HK-2 (cell line): Measurements from ENCODE around the gene PACSIN1.
"Not testable (repeated sequence)": the region's sequence is repeated elsewhere in the genome, so short reads cannot be mapped to it uniquely, and the experiment has no call there.

Source experiments
- DNase-seq: peaks from one replicate; pipeline ENCODE4 v3.0.0-alpha.2; 2018; ENCODE audit not compliant: unreplicated experiment

PACSIN1 gene

DNA sequence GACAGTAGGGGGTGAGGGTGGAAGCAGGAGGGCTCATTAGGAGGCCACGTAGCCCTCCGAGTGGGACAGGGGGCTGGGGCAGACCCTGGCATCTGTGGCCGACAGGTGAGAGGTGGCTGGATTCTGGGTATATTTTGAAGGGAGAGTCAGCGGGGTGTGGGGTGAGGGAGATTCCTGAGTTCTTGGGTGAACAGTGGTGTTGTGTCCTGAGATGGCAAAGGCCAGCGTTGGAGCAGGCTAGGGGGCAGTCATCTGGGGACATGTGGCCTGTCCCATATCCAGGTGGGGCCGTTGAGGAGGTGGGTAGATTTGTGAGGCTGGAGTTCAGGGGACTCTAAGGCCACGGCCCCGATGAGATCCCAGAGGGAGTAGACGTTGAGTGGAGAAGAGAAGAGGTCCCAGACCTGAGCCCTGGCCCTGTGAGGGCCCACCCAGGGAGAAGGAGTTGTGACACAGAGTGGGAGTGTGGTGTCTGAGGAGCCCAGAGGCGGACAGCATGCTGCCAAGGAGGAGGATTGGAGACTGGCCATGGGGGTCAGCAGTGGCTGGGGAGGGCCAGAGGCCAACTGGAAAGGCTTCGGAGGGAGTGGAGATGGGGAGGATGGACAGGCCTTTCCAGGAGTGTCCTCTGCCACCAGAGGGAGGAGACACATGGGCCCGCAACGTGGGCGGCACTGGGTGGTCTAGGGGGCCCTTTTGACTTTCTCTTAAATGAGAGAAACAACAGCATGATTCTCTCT is 19.6 kb downstream of the PACSIN1 start:
- no peak for DNase-seq

DNA sequence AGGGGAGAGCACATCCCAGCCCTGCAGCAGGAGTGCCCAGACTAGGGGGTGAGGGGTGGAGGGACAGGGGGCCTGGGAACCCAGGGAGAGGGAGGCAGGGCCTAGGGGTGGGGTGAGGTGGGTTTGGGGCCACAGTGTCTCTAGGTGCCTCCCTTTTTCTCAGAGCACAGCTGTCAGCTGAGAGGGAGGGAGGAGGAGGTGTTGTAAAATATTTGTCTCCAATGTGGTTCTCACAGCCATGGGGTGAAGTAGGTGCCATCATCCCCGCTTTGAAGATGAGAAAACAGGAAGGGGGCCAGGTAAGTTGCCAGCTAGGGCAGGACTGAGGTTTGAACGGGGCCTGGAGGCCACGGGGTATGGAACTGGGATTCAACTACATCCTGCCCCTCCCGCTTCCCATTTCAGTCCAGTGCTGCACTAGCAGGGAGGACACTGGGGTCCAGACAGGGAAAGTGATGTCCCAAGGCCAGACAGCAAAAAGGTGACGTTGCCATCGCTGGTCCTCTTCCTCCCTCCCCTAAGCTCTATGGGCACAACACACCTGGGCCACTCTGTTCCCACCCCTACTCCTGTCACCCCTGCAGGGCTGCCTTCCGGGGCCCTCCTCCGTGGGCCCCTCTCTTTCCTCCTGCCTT is 20.3 kb downstream of the PACSIN1 start:
- DNase-seq = no peak

DNA sequence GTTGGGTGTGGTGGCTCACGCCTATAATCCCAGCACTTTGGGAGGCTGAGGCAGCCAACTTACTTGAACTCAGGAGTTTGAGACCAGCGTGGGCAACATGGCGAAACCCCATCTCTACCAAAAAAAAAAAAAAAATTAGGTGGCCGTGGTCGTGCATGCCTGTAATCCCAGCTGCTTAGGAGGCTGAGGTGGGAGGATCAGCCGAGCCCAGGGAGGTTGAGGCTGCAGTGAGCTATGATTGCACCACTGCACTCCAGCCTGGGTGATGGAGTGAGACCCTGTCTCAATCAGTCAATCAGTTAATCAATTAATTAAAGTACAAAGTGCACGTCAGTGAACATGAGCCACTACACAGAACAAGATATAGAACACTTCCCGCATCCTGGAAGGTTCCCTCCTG is 21.0 kb downstream of the PACSIN1 start:
- DNase-seq = not testable (repeated sequence)

DNA sequence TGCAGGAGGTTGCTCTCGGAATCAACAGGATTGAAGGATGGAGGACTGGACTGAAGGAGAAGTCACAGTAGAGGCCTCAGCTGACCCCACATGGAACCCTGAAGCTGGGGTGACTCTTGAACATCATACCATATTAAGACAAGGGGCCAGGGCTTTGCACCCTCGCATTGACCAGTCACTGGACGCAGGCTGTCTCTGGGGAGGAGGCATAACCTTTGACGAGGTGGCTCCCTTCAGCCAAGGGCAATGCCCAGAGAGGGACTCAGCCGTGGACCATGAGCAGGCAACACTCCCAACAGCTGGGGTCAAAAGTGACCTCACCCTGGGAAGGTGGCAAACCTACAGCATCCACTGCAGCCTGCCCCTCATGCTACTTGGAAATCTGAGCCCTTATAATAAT is 21.7 kb downstream of the PACSIN1 start:
- DNase-seq = no peak

DNA sequence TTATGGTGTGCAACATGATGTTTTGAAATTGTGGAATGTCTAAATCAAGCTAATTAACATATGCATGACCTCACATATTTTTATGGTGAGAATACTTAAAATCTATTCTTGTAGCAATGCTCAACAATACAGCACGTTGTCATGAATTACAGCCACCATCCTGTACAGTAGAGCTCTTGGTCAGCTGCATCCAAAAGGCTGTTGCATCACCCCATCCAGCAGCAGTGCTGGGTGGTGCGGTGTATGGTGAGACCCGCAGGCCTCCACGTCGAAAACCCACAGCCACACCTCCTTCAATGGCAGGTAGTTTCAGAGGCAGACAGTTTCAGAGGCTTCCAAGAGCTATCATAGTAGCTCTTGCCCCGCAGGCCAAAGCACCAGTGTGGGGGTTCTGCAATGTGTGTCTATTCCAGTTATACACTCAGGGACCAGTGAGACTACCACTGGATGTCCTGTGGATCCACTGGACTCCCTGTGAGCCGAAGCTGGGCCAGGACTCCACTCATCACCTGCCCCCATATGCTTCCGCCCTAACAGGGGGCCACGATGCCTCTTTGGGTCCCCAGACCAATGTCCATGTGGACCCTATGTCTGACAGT is 23.4 kb downstream of the PACSIN1 start:
- DNase-seq = no peak

DNA sequence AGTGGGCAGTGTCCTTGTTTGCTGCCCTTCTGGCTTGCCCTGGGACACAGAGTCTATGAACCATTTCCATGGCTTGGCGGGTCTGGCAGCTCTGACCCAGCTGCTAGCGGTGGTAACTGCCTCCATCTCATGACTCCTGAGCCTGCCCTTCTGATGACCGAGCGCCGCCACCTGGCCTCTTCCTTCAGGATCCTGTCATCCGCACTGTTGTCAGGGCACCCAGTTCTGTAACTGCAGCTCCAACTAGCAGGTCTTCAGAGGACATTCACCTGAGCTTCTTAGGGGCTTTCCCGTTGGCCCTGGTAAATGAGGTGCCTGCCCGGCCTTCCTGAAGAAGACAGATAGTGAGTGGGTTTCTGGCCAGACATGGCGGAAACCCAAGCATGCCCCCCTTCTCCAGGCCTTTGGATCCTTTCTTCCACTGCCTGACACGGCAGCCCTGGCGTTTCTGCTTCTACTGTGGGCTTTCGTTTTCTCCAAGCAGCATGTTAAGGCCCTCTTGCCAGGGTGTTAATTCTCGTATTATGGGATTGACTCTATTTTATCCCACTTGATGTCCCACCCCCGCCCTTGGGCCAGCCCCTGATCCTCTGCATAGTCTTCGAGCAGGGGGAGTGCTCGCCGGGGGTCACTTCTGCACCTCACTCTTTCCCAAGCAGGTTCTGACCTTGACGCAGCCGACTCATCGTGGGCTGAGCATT is 24.7 kb downstream of the PACSIN1 start:
- no peak for DNase-seq

DNA sequence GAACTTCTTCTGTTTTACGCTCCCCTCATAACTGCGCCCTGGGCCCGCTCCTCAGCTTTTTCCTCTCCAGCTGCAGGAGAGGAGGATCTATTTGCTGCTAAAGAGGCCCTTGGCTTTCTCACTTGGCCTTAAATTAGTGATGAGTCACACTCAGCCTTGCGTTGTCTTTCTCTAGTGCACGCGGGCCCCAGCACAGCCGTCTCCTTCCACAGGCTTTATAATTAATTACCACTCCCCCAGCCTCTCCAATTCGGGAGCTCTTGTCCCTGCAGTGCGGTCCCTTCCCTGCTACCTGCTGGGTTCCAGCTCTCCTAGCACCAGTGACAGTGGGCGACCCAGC is 25.2 kb downstream of the PACSIN1 start:
- no peak for DNase-seq

DNA sequence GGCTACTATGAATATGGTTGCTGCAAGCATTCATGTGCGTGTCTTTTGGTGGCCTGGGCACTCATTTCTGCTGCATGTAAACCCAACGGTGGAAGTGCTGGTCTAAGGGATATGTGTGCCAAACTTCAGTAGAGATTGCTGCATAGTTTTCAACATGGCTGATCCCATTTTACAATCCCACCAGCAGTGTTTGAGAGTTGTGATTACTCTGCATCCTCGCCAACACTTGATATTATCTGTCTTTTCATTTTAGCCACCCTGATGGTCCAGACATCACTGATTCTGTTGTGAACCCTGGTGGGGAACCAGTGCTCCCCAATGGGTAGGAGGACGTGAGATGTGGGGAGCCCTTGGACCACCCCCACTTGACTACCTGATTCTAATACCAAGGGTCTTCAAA is 27.5 kb downstream of the PACSIN1 start:
- no peak for DNase-seq

DNA sequence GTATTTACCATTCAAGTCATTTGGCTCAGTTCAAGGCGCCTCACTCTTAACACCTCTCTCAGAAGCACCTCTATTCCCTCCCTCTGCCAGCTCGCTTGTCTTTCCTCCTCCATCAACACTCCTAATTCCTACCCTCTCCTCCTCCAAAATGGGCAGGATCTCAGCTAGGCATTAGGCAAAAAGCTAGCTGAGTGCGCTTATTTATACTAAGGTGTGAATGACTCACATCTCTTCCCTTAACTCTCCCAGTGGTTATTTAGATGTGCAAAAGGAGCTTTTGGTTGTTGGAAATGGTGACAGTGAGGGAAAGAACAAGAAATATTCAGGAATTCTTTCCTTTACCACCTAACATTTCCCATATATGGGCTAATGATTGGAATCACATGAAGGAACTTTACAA is 29.1 kb downstream of the PACSIN1 start:
- no peak for DNase-seq

DNA sequence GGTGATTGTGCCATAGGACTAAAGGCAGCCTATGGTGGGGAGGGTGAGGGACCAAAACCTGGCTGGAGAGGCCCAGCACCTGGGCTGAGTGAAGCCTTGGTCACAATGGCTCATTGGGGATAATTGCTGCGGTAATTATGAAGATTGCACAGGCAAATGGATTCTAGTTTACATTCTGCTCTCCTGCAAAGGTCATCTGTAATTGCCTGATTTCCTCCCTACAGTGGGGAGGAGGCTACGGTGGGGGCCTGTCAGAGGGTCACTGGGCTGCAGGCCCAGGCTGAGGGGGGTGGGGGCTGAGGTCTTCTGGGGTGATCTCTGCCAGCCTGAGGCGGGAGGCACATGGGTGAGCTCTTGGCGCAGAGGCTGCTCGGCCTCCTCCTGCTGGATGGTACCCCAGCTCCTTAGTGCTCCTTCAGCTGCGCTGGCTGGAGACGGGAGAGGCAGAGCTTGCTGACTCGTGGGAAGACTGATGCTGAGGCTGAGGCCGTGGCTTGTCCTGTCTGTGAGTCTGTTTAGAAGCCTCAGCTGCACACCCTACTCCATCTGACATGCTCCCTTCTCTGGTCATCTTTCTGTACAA is 30.3 kb downstream of the PACSIN1 start:
- no peak for DNase-seq

DNA sequence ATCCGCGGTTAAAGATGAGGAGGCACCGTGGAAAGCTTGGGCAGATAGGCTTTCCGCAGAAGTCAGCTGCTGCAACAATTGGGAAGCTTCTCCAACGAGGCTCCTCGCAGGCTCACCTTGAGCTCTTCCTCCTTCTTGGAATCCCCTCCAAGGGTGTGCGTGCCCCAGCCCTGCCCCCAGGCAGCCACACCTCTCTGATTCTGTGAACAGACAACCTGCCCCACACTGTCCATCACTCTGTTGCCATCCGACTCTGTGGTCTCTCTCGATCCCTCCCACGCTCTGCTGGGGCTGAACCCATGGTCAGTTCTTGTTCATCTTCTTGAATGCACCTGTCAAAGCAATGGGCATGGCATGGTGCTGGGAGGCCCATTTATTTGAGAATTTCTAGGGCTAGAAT is 31.5 kb downstream of the PACSIN1 start:
- DNase-seq = no peak

DNA sequence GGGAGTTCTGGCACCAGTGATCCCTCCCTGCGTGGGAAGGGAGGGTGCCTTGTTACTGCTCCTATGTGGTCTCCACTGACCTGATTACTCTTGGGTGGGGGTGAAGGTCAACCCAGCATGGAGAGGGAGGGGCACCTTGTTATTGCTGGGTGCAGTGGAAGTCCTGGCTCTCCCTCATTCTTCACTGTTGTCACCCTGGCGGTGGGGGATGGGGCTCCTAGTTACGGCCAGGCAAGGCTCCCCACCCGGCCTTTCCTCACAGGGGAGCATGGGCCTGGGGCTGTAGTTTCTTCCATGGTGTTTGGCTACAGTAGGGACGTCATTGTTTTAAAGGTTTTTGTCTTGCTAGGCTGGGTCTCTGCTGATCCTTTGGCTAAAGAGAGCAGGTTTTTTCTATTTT is 40.8 kb downstream of the PACSIN1 start:
- no peak for DNase-seq

DNA sequence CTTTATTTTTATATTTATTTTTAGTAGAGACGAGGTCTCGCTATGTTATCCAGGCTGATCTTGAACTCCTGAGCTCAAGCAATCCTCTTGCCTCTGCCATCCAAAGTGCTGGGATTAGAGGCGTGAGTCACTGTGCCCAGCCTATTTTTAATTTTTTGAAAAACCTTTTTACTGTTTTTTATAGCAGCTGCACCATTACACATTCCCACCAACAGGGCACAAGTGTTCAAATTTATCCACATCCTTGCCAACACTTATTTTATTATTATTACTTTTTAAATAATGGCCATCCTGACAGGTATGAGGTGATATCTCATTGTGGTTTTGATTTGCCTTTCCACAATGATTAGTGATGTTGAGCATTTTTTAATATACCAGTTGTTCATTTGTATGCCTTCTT is 42.5 kb downstream of the PACSIN1 start:
- DNase-seq = no peak

DNA sequence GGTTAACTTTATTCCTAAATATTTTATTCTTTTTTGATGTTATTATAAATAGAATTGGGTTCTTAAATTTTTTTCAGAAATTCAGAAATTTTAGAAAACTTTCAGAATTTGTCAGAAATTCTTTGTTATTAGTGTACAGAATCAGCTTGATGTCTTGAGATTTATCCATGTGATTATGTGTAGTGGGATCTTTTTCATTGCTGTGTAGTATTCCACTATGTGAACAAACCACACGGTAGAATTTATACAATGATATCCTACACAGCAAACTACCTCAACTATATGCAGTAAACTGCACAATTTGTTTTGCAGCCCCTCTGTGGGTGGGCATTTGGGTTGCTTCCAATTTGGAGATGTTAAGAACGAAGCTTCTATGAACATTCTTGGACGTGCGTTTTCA is 43.9 kb downstream of the PACSIN1 start:
- DNase-seq = no peak

DNA sequence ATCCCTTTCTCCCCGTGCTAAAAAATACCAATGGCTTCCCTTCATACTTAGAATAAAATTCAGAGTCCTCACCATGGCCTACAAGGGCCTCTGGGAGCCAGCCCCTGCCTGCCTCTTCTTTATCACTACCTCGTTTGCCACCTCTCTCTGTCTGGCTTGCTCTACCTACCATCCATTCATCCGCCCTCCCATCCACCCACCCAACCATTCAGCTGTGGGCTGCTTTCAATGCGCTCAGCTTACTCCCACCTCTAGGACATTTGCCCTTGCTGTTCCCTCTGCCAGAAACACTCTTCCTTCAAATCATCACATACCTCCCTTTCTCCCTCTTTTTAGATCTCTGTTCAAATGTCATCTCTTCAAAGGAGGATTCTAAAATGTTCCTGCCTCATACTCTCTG is 44.4 kb downstream of the PACSIN1 start:
- no peak for DNase-seq

DNA sequence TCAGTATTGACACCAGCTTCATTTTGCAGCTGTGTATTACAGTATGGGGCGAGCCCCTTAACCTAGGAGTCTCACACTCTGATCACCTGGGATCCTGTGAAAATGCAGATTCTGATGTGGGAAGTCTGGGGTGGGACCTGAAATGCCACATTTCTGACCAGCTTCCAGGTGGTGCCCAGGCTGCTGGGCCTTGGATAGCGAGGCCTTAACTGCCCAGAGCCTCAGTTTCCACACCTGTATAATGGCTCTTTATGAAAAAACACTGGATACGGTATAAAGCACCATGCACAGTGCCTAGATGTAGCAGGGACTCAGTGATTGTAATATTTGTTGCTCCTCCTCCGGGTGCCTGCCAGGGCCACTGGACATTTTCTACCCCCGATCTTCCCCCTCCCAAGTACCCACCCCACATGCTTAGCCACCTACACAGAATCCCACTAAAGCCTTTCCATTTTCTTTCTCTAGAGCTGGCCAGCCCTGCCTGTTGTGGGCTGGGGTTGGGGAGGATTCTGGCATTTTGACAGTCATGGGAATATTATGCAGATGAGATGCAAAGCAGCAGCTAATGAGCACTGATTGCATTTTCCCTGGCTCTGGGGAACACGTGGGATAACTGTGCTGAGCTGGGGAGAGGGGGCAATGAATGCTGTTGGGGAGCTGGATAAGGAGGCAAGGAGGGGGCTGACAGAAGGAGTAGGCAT is 45.5 kb downstream of the PACSIN1 start:
- DNase-seq = no peak

DNA sequence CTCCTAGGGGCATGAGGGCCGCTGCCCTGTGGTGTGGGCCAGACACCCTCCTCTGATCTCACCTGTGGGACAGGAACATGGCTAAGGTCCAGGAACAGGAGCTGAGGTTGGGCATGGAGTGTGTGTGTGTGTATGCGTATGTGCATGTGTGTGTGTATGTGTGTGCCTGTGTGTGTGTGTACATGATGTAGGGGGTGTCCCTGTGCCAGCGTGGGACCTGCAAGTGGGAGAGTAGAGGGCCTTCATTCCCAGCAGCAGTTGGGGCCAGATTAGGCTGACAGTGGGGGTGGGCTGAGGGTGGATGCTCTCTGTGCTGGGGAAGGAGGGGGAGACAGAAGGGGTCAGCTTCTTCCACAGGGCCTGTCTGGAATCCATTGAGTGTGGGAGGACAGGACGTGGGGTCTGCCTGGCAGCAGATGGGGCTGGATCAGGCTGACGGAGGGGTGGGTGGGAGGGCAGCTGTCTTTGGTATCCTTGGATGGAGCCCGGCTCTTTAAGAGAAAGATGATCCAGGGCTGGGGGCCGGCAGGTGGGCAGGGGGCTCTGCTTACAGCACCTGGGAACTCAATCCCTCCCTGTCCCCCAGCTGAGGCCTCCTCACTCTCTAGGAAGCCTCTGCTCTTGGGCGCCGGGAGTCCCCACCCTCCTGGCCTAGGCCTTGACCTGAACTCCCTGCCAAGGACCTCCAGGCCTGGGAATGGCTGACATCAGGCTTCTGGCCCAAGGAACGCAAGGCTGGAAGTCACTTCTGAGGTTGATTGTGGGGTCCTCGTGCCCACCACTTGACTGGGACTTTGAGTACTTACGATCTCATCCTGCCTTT is 46.2 kb downstream of the PACSIN1 start:
- no peak for DNase-seq

DNA sequence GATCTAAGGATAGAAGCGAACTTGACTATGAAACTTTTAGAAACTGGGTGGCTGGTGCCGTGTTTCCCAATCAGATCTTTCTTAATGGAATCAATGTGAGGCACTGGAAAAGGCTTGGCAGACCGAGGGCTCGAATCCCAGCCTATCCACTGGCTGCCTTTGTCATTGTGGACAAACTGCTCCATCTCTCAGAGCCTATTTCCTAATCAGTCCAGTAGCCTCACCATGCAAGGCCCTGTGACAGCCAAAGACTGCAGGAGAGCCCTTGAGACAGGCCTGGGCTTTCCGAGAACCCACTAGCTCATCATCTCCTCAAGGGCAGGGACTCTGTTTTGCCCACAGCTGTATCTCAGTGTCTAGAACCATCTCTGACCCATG is 46.9 kb downstream of the PACSIN1 start:
- DNase-seq = no peak

DNA sequence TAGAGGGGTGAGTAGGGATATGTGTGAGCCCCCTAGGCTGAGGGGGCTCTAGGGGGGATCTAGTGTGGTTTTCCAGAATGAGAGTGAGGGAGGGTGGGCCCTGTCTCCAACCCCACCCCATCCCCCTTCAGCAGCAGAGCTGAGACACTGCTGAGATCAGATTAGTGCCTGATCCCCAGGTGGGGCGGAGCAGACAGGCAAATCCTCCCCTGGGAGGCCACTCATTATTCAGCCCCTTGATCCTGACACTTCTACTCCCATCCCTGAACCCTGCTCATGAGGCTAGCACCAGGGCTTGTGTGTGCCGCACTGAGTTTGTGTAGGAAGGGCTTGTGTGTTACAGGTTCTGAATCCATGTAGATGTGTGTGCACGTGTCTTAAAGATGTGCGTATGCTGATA is 47.8 kb downstream of the PACSIN1 start:
- no peak for DNase-seq

DNA sequence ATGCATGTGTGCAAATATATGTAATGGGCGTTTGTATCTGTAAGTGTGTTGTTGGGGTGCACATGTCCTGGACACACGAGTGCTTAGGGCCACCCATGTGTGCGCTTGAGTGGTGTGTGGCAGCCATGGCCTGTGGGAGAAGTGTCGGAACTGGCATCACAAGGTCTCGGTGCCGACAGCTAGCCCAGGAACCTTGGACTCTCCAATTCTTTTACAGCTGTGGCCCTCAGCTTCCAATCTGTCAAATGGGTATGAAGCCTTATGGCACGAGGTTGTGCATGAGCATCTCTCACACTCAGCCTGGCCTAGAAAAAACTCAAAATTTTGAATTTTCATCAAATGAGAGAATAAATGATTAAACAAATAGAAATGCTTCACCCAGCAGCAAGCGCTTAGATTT is 48.2 kb downstream of the PACSIN1 start:
- DNase-seq = no peak
